DND-41 (cell line): ENCODE results near the gene MIEF1.

Source experiments
- ATAC-seq: fragments of 200-7000 bp; cut with Tn5 transposase; 3 replicates; pipeline ENCODE4 v1.9.1; 2021; ENCODE audit warnings: low read depth; ENCODE audit not compliant: insufficient read depth
- DNase-seq: peaks from one replicate; pipeline ENCODE4 v3.0.0-alpha.2; 2020
- H2AFZ ChIP-seq: 2 replicates; pipeline ENCODE4 v1.6.0; 2012; ENCODE audit warnings: low read depth, low read length
- H3K27ac ChIP-seq: 2 replicates; pipeline ENCODE4 v1.5.1; 2012; ENCODE audit warnings: low read length, inconsistent platforms
- H3K27me3 ChIP-seq: fragments of 200-600 bp; sonication (generic); 2 replicates; pipeline ENCODE4 v1.6.0; 2012; ENCODE audit warnings: low read length, mild to moderate bottlenecking, inconsistent platforms; ENCODE audit not compliant: insufficient read depth, poor library complexity
- H3K36me3 ChIP-seq: 2 replicates; pipeline ENCODE4 v1.5.1; 2012; ENCODE audit warnings: low read length, inconsistent platforms; ENCODE audit not compliant: insufficient read depth
- H3K4me1 ChIP-seq: 2 replicates; pipeline ENCODE4 v1.5.1; 2012; ENCODE audit warnings: mild to moderate bottlenecking, low read length; ENCODE audit not compliant: insufficient read depth
- H3K4me2 ChIP-seq: 2 replicates; pipeline ENCODE4 v1.6.0; 2012; ENCODE audit warnings: mild to moderate bottlenecking, moderate library complexity, low read length, inconsistent platforms; ENCODE audit not compliant: insufficient read depth
- H3K4me3 ChIP-seq, 2 experiments: fragments of 200-600 bp in 1 of 2; shearing (Covaris generic) in 1 of 2; 2 replicates each; pipeline ENCODE4 v1.5.1; 2012 to 2016; ENCODE audit warnings: inconsistent platforms in 2 of 2, low read length in 2 of 2, mild to moderate bottlenecking in 2 of 2, low read depth in 1 of 2, moderate library complexity in 1 of 2
- H3K79me2 ChIP-seq: 2 replicates; pipeline ENCODE4 v1.6.0; 2012; ENCODE audit warnings: low read length, inconsistent platforms; ENCODE audit not compliant: insufficient read depth
- H3K9ac ChIP-seq: 2 replicates; pipeline ENCODE4 v1.6.0; 2012; ENCODE audit warnings: low read depth, mild to moderate bottlenecking, inconsistent platforms, low read length, moderate library complexity
- H3K9me3 ChIP-seq: 2 replicates; pipeline ENCODE4 v1.5.1; 2012; ENCODE audit warnings: low read length, moderate library complexity, mild to moderate bottlenecking, inconsistent platforms; ENCODE audit not compliant: insufficient read depth, severe bottlenecking
- H4K20me1 ChIP-seq: 2 replicates; pipeline ENCODE4 v1.6.0; 2012; ENCODE audit warnings: low read length; ENCODE audit not compliant: insufficient read depth
- EZH2 ChIP-seq: IDR thresholded peaks from 3 replicates; pipeline ENCODE4 v1.6.1; 2012; ENCODE audit warnings: borderline replicate concordance, low read depth, mild to moderate bottlenecking, moderate library complexity, low read length, inconsistent platforms; ENCODE audit not compliant: severe bottlenecking
- TF ChIP-seq, protein P1 (sequence below): IDR thresholded peaks from 2 replicates; pipeline ENCODE4 v1.5.1; 2012; ENCODE audit warnings: borderline replicate concordance, low read length, moderate library complexity, mild to moderate bottlenecking; ENCODE audit not compliant: poor library complexity, severe bottlenecking; ENCODE audit errors: extremely low read depth

The MIEF1 gene

GRCh38 chr22:39529487-39529851, 27.4 kb downstream of the MIEF1 start:
- no peak for TF ChIP-seq EZH2
- TF ChIP-seq, protein P1, sequence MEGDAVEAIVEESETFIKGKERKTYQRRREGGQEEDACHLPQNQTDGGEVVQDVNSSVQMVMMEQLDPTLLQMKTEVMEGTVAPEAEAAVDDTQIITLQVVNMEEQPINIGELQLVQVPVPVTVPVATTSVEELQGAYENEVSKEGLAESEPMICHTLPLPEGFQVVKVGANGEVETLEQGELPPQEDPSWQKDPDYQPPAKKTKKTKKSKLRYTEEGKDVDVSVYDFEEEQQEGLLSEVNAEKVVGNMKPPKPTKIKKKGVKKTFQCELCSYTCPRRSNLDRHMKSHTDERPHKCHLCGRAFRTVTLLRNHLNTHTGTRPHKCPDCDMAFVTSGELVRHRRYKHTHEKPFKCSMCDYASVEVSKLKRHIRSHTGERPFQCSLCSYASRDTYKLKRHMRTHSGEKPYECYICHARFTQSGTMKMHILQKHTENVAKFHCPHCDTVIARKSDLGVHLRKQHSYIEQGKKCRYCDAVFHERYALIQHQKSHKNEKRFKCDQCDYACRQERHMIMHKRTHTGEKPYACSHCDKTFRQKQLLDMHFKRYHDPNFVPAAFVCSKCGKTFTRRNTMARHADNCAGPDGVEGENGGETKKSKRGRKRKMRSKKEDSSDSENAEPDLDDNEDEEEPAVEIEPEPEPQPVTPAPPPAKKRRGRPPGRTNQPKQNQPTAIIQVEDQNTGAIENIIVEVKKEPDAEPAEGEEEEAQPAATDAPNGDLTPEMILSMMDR, result no peak
- Histone ChIP-seq H3K9me3 (no peaks in the 10 kb centered on the region), H3K4me3 (peak overlapping the region in 1 of 2 experiments; percentile 53; a peak in 2 of 4 replicates), H3K27ac (peak overlapping the region; percentile 64), H4K20me1 (peaks cover 52% of the 10 kb centered on the region), H3K36me3 (peaks cover 55% of the 10 kb centered on the region), H2AFZ (no peak overlapping the region), H3K79me2 (peaks cover 65% of the 10 kb centered on the region), H3K4me2 (peak overlapping the region; percentile 86), H3K27me3 (no peaks in the 10 kb centered on the region), H3K4me1 (peaks cover 66% of the 10 kb centered on the region), H3K9ac (peak overlapping the region; percentile 49)
- no peak for DNase-seq
- no peak for ATAC-seq

GRCh38 chr22:39530116-39530515, 28.0 kb downstream of the MIEF1 start:
- Histone ChIP-seq H3K36me3 (peaks cover 50% of the 10 kb centered on the region), H3K27ac (peak overlapping the region; percentile 64), H3K9ac (no peak overlapping the region), H3K79me2 (peaks cover 59% of the 10 kb centered on the region), H3K9me3 (no peaks in the 10 kb centered on the region), H3K4me3 (no peak overlapping the region; a peak in 1 of 4 replicates), H4K20me1 (peaks cover 46% of the 10 kb centered on the region), H3K4me2 (peak overlapping the region; percentile 86), H3K4me1 (peaks cover 69% of the 10 kb centered on the region), H2AFZ (no peak overlapping the region), H3K27me3 (no peaks in the 10 kb centered on the region)
- no peak for TF ChIP-seq EZH2
- TF ChIP-seq, protein P1, result no peak
- DNase-seq (no peak), ATAC-seq (no peak)

DNA sequence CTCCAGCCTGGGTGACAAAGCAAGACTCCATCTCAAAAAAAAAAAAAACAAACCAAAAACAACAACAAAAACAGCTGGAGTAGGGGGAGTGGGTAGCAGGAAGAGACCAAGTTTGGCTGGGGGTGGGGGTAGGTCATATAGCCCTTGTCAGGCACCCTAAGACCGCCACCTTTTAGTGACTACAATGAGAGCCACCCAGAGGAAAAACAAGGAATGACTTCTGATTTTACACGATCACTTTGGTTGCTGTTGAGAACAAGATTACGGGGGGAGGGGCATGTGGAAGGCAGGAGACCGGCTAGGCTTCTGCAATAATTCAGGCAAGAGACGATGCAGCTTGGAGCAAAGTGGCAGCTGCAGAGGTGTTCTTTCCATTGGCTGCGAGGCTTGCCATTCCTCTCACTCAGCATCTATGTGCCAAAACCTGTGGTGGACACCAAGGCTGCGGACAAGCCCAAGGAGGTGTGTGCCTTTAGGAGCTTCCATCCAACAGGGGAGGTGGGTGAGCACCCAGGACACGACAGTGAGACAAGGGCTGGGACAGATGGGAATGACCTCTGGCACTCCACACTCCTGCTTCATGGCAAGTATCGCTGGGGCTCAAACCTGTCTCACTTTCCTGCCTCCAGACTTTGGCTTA, 28.7 kb downstream of the MIEF1 start:
- Histone ChIP-seq H3K4me3 (peak overlapping the region in 1 of 2 experiments; percentile 90; a peak in 2 of 4 replicates), H3K27ac (no peak overlapping the region), H3K4me1 (peaks cover 72% of the 10 kb centered on the region), H3K9me3 (no peaks in the 10 kb centered on the region), H3K27me3 (no peaks in the 10 kb centered on the region), H4K20me1 (peaks cover 40% of the 10 kb centered on the region), H2AFZ (no peak overlapping the region), H3K79me2 (peaks cover 53% of the 10 kb centered on the region), H3K36me3 (peaks cover 46% of the 10 kb centered on the region), H3K4me2 (peak overlapping the region; percentile 86), H3K9ac (peak overlapping the region; percentile 90; the same call in 1 of the 2 replicates)
- DNase-seq, result peak; percentile 43
- TF ChIP-seq, protein P1, result peak; percentile 46
- TF ChIP-seq EZH2, result no peak
- ATAC-seq, result no peak
